H1 (cell line): ENCODE measurements around the gene ARHGAP6. TPM values are rescaled to one million over a fixed set of nuclear protein-coding genes. Genes with fewer than 3 reads are reported as not detected.

Experiments
- CTCF ChIA-PET: fragments of 300-600 bp; sonication (Branson Sonifier 250); formaldehyde crosslinking; loops from one replicate; lab custom pipeline; 2021; ENCODE audit not compliant: partially characterized antibody; lab: Charles Lee
- POLR2A ChIA-PET: fragments of 300-600 bp; sonication (Branson Sonifier 250); formaldehyde crosslinking; loops from one replicate; lab custom pipeline; 2021; ENCODE audit warnings: inconsistent platforms; ENCODE audit not compliant: partially characterized antibody; lab: Charles Lee
- DNase-seq, 2 experiments: peaks; one replicate each; pipeline versions ENCODE4 v3.0.0 to v3.0.0-alpha.2; 2010 to 2022; ENCODE audit warnings: low spot score in 2 of 2, low read depth in 1 of 2, mixed read lengths in 1 of 2
- FAIRE-seq: peaks from 2 replicates; lab custom pipeline; 2011; peaks lifted over from hg19 to GRCh38; lab: Jason Lieb, UNC
- H2AFZ ChIP-seq: 2 replicates; pipeline ENCODE4 v1.8.1; 2012; ENCODE audit warnings: low read length, inconsistent platforms
- H2AK5ac ChIP-seq: 2 replicates; pipeline ENCODE4 v1.6.1; 2013; ENCODE audit warnings: low read depth, low read length
- H2BK120ac ChIP-seq: replicated peaks from 2 replicates; pipeline ENCODE3; 2013; ENCODE audit warnings: low read depth, low read length, inconsistent platforms
- H2BK12ac ChIP-seq: 2 replicates; pipeline ENCODE4 v1.6.1; 2013; ENCODE audit warnings: low read depth, low read length
- H2BK15ac ChIP-seq: 2 replicates; pipeline ENCODE4 v1.6.1; 2013; ENCODE audit warnings: low read length
- H2BK20ac ChIP-seq: 2 replicates; pipeline ENCODE4 v1.6.1; 2013; ENCODE audit warnings: low read length
- H2BK5ac ChIP-seq: 2 replicates; pipeline ENCODE4 v1.6.1; 2013; ENCODE audit warnings: low read depth, low read length
- H3K14ac ChIP-seq: 2 replicates; pipeline ENCODE4 v1.6.1; 2013; ENCODE audit warnings: inconsistent platforms; ENCODE audit not compliant: insufficient read length
- H3K18ac ChIP-seq: 2 replicates; pipeline ENCODE4 v1.6.1; 2013; ENCODE audit warnings: low read length; ENCODE audit errors: extremely low read depth
- H3K23ac ChIP-seq: 2 replicates; pipeline ENCODE4 v1.6.1; 2013; ENCODE audit warnings: inconsistent platforms; ENCODE audit not compliant: insufficient read length
- H3K23me2 ChIP-seq: 2 replicates; pipeline ENCODE4 v1.6.1; 2013; ENCODE audit warnings: low read depth, low read length
- H3K27ac ChIP-seq: 2 replicates; pipeline ENCODE4 v1.6.1; 2011; ENCODE audit warnings: low read depth, low read length, inconsistent platforms
- H3K27me3 ChIP-seq, 4 experiments: replicated peaks in 1 of 4; 1 replicate in 1 of 4; 2 replicates in 3 of 4; pipeline versions ENCODE4 v1.6.1 to v1.8.1; 2011 to 2013; ENCODE audit warnings: low read length in 3 of 4, mild to moderate bottlenecking in 3 of 4, inconsistent platforms in 2 of 4, mixed read lengths in 2 of 4, moderate library complexity in 1 of 4; ENCODE audit not compliant: control insufficient read depth in 3 of 4, insufficient read depth in 3 of 4; ENCODE audit errors: extremely low read depth in 1 of 4
- H3K36me3 ChIP-seq, 4 experiments: 2 replicates each; pipeline versions ENCODE4 v1.6.1 to v1.8.1; 2011 to 2013; ENCODE audit warnings: mild to moderate bottlenecking in 4 of 4, low read length in 3 of 4, moderate library complexity in 2 of 4, control low read depth in 1 of 4, inconsistent platforms in 1 of 4; ENCODE audit not compliant: insufficient read depth in 4 of 4, control insufficient read depth in 2 of 4
- H3K4ac ChIP-seq: replicated peaks from 2 replicates; pipeline ENCODE3; 2013; ENCODE audit warnings: low read length, low read depth, mixed read lengths, inconsistent platforms; ENCODE audit not compliant: insufficient read length
- H3K4me1 ChIP-seq, 4 experiments: replicated peaks in 1 of 4; 1 replicate in 1 of 4; 2 replicates in 3 of 4; pipeline versions ENCODE4 v1.6.1 to v1.8.1; 2011 to 2013; ENCODE audit warnings: low read length in 3 of 4, inconsistent platforms in 2 of 4, mixed read lengths in 1 of 4; ENCODE audit not compliant: insufficient read depth in 4 of 4, control insufficient read depth in 3 of 4
- H3K4me2 ChIP-seq, 2 experiments: 2 replicates each; pipeline versions ENCODE4 v1.6.1 to v1.8.1; 2011 to 2013; ENCODE audit warnings: low read depth in 2 of 2, low read length in 2 of 2, control low read depth in 1 of 2, inconsistent platforms in 1 of 2, mild to moderate bottlenecking in 1 of 2; ENCODE audit not compliant: insufficient read depth in 1 of 2
- H3K4me3 ChIP-seq, 4 experiments: fragments of 200-600, 300-600 bp in 1 of 4; sonication (generic), shearing (Covaris generic), sonication (Bioruptor Twin) in 1 of 4; 2 replicates each; pipeline versions ENCODE4 v1.5.1 to v1.8.1; 2011 to 2016; ENCODE audit warnings: low read length in 4 of 4, low read depth in 3 of 4, control low read depth in 2 of 4, inconsistent platforms in 2 of 4, mild to moderate bottlenecking in 2 of 4, mixed read lengths in 1 of 4, moderate library complexity in 1 of 4; ENCODE audit not compliant: insufficient read depth in 2 of 4; ENCODE audit errors: extremely low read depth in 1 of 4
- H3K56ac ChIP-seq: replicated peaks from 2 replicates; pipeline ENCODE3; 2013; ENCODE audit warnings: low read depth, mild to moderate bottlenecking, mixed read lengths, low read length, inconsistent platforms; ENCODE audit not compliant: insufficient read length
- H3K79me1 ChIP-seq: 2 replicates; pipeline ENCODE4 v1.6.1; 2013; ENCODE audit warnings: low read depth, low read length, control low read depth
- H3K79me2 ChIP-seq, 2 experiments: 2 replicates each; pipeline versions ENCODE4 v1.6.1 to v1.8.1; 2012 to 2013; ENCODE audit warnings: low read length in 2 of 2, mild to moderate bottlenecking in 2 of 2, inconsistent platforms in 1 of 2; ENCODE audit not compliant: insufficient read depth in 2 of 2, control insufficient read depth in 1 of 2
- H3K9ac ChIP-seq, 4 experiments: replicated peaks in 1 of 4; 1 replicate in 1 of 4; 2 replicates in 3 of 4; pipeline versions ENCODE4 v1.6.1 to v1.8.1; 2011 to 2013; ENCODE audit warnings: low read depth in 3 of 4, low read length in 3 of 4, control low read depth in 2 of 4, mild to moderate bottlenecking in 2 of 4, moderate library complexity in 2 of 4, inconsistent platforms in 1 of 4; ENCODE audit errors: extremely low read depth in 1 of 4
- H3K9me3 ChIP-seq, 2 experiments: 2 replicates each; pipeline versions ENCODE4 v1.6.1 to v1.8.1; 2012 to 2013; ENCODE audit warnings: mild to moderate bottlenecking in 2 of 2, moderate library complexity in 2 of 2, control low read depth in 1 of 2, inconsistent platforms in 1 of 2, low read depth in 1 of 2, low read length in 1 of 2, mixed read lengths in 1 of 2; ENCODE audit not compliant: insufficient read depth in 2 of 2
- H4K20me1 ChIP-seq, 2 experiments: replicated peaks in 1 of 2; 2 replicates each; pipeline versions ENCODE3 to v1.8.1; 2011 to 2013; ENCODE audit warnings: inconsistent platforms in 2 of 2, low read length in 2 of 2, mild to moderate bottlenecking in 1 of 2; ENCODE audit not compliant: insufficient read depth in 2 of 2, control insufficient read depth in 1 of 2
- H4K5ac ChIP-seq: 2 replicates; pipeline ENCODE4 v1.6.1; 2013; ENCODE audit warnings: low read length, low read depth, mixed read lengths, inconsistent platforms; ENCODE audit not compliant: insufficient read length
- H4K8ac ChIP-seq: 2 replicates; pipeline ENCODE4 v1.8.0; 2013; ENCODE audit warnings: mild to moderate bottlenecking, moderate library complexity, low read length, inconsistent platforms; ENCODE audit not compliant: insufficient read depth; ENCODE audit errors: extremely low read depth
- H4K91ac ChIP-seq: replicated peaks from 2 replicates; pipeline ENCODE3; 2013; ENCODE audit warnings: low read length, mixed read lengths, inconsistent platforms; ENCODE audit not compliant: insufficient read length
- MAFK ChIP-seq: IDR thresholded peaks from 2 replicates; pipeline ENCODE4 v1.6.1; 2012; ENCODE audit warnings: low read depth, mild to moderate bottlenecking, improper control_type of control experiment, low read length
- RAD21 ChIP-seq, 2 experiments: IDR thresholded peaks in 1 of 2; conservative IDR thresholded peaks in 1 of 2; 2 replicates each; pipeline ENCODE4 v1.6.1; 2011; ENCODE audit warnings: low read depth in 2 of 2, low read length in 2 of 2, improper control_type of control experiment in 1 of 2, inconsistent platforms in 1 of 2, mild to moderate bottlenecking in 1 of 2, moderate library complexity in 1 of 2
- WGBS, 2 experiments: shearing (Covaris generic) in 1 of 2; methylation state at CpG; one replicate each; pipeline versions ENCODE4 v1.1.6 to v1.1.7; 2013 to 2015; ENCODE audit warnings: low lambda C conversion rate in 2 of 2, mixed read lengths in 2 of 2, inconsistent platforms in 1 of 2, low coverage in 1 of 2, missing lambda C conversion rate in 1 of 2; ENCODE audit not compliant: insufficient replicate concordance in 2 of 2, insufficient coverage in 1 of 2, insufficient read length in 1 of 2; ENCODE audit errors: extremely low coverage in 1 of 2, missing lambda C conversion rate in 1 of 2; 5-methylcytosine and 5-hydroxymethylcytosine counted together
- polyA plus RNA-seq, 7 experiments: library from polyadenylated mRNA; depleted of rRNA in 3 of 7; stranded (reverse) in 5 of 7; unstranded in 2 of 7; fragments of >200 nt in 5 of 7; fragments of 200-250 nt in 2 of 7; gene quantifications; 1 replicate in 5 of 7; 2 replicates in 1 of 7; 4 replicates in 1 of 7; pipeline versions ENCODE4 v1.2.1 to v1.2.3, GENCODE V29; 2011 to 2013; ENCODE audit warnings: missing spikeins in 2 of 7, mixed read lengths in 2 of 7
- total RNA-seq: library from RNA; stranded (reverse); fragmentation: NEBNext Ultra II Directional; extraction: Animal tissue kit (Norgen Biotek cat#: 25700); gene quantifications from 2 replicates; pipeline ENCODE4 v1.2.1, GENCODE V29; 2021
- TF ChIP-seq, protein P1 (sequence below), 3 experiments: IDR thresholded peaks; 1 replicate in 2 of 3; 2 replicates in 1 of 3; pipeline versions ENCODE4 v1.5.1 to v1.6.1; 2011; ENCODE audit warnings: low read length in 3 of 3, mild to moderate bottlenecking in 3 of 3, inconsistent platforms in 2 of 3, low read depth in 1 of 3, moderate library complexity in 1 of 3; ENCODE audit not compliant: insufficient read depth in 1 of 3; ENCODE audit errors: control extremely low read depth in 1 of 3

The ARHGAP6 gene
- total and polyA plus RNA-seq, 2 of the 8 experiments (the other 6 are each of a cell fraction or from before 2014, with no cell fraction given): 0.35 to 0.82 TPM

DNA sequence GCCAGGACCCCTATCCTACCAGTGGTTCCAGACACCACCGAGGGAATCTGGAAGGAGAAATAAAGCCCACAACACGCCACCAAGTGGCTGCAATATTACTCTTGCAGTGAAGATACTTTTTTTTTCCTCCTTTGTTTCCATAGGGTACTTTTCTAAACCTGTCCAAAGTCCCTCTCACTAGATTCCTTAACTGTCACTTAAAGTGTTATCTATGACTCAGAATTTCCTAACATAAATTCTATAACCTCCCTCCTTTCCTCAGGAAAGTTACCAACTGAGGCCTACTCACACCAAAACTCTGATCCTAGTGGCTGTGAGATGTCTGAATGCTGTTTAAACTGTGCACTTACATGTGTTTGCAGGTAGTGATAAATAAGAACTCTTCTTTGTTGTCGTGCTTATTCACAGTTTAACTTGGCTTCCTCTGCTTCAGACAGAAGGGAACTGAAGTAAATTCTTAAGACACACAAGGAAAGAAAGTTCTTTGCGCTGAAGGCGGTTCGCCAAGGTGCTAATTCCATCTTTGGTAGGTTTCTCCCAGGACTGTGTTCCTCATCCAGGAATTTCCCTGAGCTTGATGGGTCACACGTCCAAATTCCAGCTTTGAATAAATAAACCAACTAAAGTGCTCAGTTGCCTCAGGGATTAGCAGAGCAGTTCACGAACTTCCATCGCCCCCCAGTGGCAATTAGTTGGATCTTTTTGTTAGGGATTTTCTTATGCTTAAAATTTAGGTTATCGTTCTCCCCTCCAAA lies 565.3 kb downstream of the ARHGAP6 start:
- no peak overlapping the region for H4K8ac ChIP-seq
- H2AK5ac ChIP-seq: no peak overlapping the region
- H3K23me2 ChIP-seq: no peaks in the 10 kb centered on the region
- no peaks in the 10 kb centered on the region for H3K79me1 ChIP-seq
- no peak overlapping the region for H4K5ac ChIP-seq
- H3K4me2 ChIP-seq: no peak overlapping the region
- H2BK5ac ChIP-seq: no peak overlapping the region
- H4K91ac ChIP-seq: no peak overlapping the region
- no peak overlapping the region for H2BK120ac ChIP-seq
- ChIA-PET CTCF (interaction anchor here (0.5 to 1.0 kb wide), 4 partner anchors 36 to 912 kb away, joined by 3 read pairs; no protein-coding TSS in a partner anchor), POLR2A (interaction anchor here (2.0 kb wide), 1 partner anchor 10 kb away, joined by 6 read pairs; the partner anchor contains the start of gene HCCS)
- no peak overlapping the region; the same call in 1 of the 2 replicates for H2BK12ac ChIP-seq
- no peaks in the 10 kb centered on the region for H3K36me3 ChIP-seq
- no peaks in the 10 kb centered on the region for H3K79me2 ChIP-seq
- H4K20me1 ChIP-seq: no peaks in the 10 kb centered on the region
- H3K18ac ChIP-seq: no peak overlapping the region
- no peak for TF ChIP-seq MAFK
- TF ChIP-seq, protein P1, sequence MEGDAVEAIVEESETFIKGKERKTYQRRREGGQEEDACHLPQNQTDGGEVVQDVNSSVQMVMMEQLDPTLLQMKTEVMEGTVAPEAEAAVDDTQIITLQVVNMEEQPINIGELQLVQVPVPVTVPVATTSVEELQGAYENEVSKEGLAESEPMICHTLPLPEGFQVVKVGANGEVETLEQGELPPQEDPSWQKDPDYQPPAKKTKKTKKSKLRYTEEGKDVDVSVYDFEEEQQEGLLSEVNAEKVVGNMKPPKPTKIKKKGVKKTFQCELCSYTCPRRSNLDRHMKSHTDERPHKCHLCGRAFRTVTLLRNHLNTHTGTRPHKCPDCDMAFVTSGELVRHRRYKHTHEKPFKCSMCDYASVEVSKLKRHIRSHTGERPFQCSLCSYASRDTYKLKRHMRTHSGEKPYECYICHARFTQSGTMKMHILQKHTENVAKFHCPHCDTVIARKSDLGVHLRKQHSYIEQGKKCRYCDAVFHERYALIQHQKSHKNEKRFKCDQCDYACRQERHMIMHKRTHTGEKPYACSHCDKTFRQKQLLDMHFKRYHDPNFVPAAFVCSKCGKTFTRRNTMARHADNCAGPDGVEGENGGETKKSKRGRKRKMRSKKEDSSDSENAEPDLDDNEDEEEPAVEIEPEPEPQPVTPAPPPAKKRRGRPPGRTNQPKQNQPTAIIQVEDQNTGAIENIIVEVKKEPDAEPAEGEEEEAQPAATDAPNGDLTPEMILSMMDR (IDR thresholded peaks at IDR 0.05; ENCODE audit: control extremely low read depth in 1 of 3, insufficient read depth in 1 of 3, low read depth in 1 of 3, low read length in 3 of 3): peak in 2 of 3 experiments; percentile 33 to 35; a peak in 2 of 4 replicates
- TF ChIP-seq RAD21 (IDR thresholded peaks at IDR 0.05 in 1 of 2, conservative IDR thresholded peaks at IDR 0.05 in 1 of 2; ENCODE audit: low read depth in 2 of 2, low read length in 2 of 2): peak; percentile 72 to 73
- no peak overlapping the region for H3K14ac ChIP-seq
- H3K27ac ChIP-seq: no peak overlapping the region
- DNase-seq: no peak
- FAIRE-seq: peak; percentile 88
- no peak overlapping the region for H3K4me3 ChIP-seq
- no peaks in the 10 kb centered on the region; a peak in 1 of 7 replicates for H3K4me1 ChIP-seq
- no peak overlapping the region for H3K23ac ChIP-seq
- 53% methylated on average over 8 of the region's 10 CpGs; no CpG with 5 or more reads in 1 of the 2 experiments for WGBS, 2 experiments
- no peak overlapping the region for H3K56ac ChIP-seq
- no peaks in the 10 kb centered on the region for H3K9me3 ChIP-seq
- no peak overlapping the region for H2BK20ac ChIP-seq
- H3K27me3 ChIP-seq: no peaks in the 10 kb centered on the region
- no peak overlapping the region for H3K9ac ChIP-seq
- H3K4ac ChIP-seq: no peak overlapping the region
- peak overlapping the region; percentile 73; the same call in 1 of the 2 replicates for H2AFZ ChIP-seq
- H2BK15ac ChIP-seq: no peak overlapping the region
